Pancreas (tissue), 10 donors: Measurements from ENCODE around the gene ZDHHC11. TPM values are rescaled to one million over a fixed set of nuclear protein-coding genes. Genes with fewer than 3 reads are reported as not detected.

Source experiments
- ATAC-seq, 4 donors: fragments of 200-7000 bp; cut with Tn5 transposase; one replicate each; pipeline versions ENCODE4 v1.8.0 to v1.9.1; 2020; ENCODE audit warnings: mild to moderate bottlenecking in 4 of 4, moderate library complexity in 4 of 4
- DNase-seq, 6 donors: peaks; one replicate each; pipeline ENCODE4 v3.0.0-alpha.2; 2020
- FAIRE-seq: peaks from 2 replicates; lab custom pipeline; 2012; peaks lifted over from hg19 to GRCh38; lab: Jason Lieb, UNC
- H3K27ac ChIP-seq, 4 donors: fragments of 200-600 bp; sonication (generic); 1 replicate in 3 of 4; 2 replicates in 1 of 4; pipeline versions ENCODE4 v1.5.0 to v1.8.0; 2020
- H3K27me3 ChIP-seq, 4 donors: fragments of 200-600 bp; one replicate each; pipeline ENCODE4 v1.8.0; 2021
- H3K36me3 ChIP-seq, 3 donors: fragments of 200-600 bp; sonication (generic) in 1 of 3; one replicate each; pipeline versions ENCODE4 v1.5.0 to v1.8.0; 2020 to 2021
- H3K4me1 ChIP-seq, 3 donors: fragments of 200-600 bp; one replicate each; pipeline ENCODE4 v1.8.0; 2021
- H3K4me3 ChIP-seq, 4 donors: fragments of 200-600 bp; sonication (generic) in 2 of 4; one replicate each; pipeline versions ENCODE4 v1.5.0 to v1.8.0; 2020 to 2021
- H3K9me3 ChIP-seq, 4 donors: fragments of 200-600 bp; one replicate each; pipeline ENCODE4 v1.8.0; 2021
- WGBS, 2 donors: extraction: QIAGEN DNeasy Blood & Tissue Kit; methylation state at CpG; one replicate each; pipeline ENCODE4 v1.1.7; 2013; 5-methylcytosine and 5-hydroxymethylcytosine counted together
- intact Hi-C, 3 donors: fragments of 100-400 bp; cut with DNase I; formaldehyde crosslinking; loops; one replicate each; pipeline versions ENCODE4 v1.11.1 to v1.14.2; 2022
- polyA plus RNA-seq, 2 donors: library from polyadenylated mRNA; stranded (reverse); fragments of 200-250 nt; gene quantifications; one replicate each; pipeline ENCODE4 v1.2.3, GENCODE V29; 2013
- total RNA-seq, 6 donors: library from RNA; stranded (reverse); fragmentation: NEBNext Ultra II Directional in 4 of 6; extraction: Animal tissue kit (Norgen Biotek cat#: 25700) in 4 of 6; gene quantifications; one replicate each; pipeline versions ENCODE4 v1.2.1 to v1.2.4, GENCODE V29; 2021 to 2023
- TF ChIP-seq, protein P1 (sequence below), 4 donors: fragments of 200-600 bp; sonication (generic) in 3 of 4; IDR thresholded peaks; one replicate each; pipeline versions ENCODE4 v1.5.0 to v1.8.0; 2021; ENCODE audit warnings: antibody characterized with exemption in 4 of 4
- donor health status: healthy with polysubstance abuse.
- donor health status: DM: no; HTN: no; CAD: no; lungs with moderate emphysema.
- donor health status: DM: no; HTN: no; CAD: no.
- donor health status: control.
- donor health status: control.
- donor health status: Bipolar disorder and iron deficiency.
- donor health status: DM: yes; HTN: yes; CAD: no.
- donor health status: DM: no; HTN: no; CAD: no.
- donor health status: DM: no; HTN: no; CAD: no.
- donor health status: DM: yes; HTN: yes; CAD: no.

The ZDHHC11 gene
- total and polyA plus RNA-seq, 8 donors: 3.6 to 18.1 (median 7.8) TPM

DNA sequence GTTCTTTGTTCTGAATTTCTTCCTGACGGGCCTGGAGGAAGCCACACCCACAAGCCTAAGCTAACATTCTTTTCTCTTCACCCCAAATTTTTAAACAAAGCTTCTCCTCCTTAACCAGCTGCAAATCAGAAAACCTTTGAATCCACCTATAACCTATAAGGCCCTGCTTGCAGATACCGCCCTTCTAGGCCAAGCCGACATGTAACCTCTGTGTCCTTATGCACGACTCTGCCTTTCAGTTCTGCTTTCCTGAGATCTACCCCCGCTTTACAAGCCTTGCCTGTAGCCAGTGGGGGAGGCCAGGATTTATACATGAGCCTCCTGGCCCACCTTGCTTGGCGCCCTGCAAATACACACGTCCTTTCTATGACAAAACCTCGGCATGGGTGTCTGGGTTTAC, 22.5 kb upstream of the ZDHHC11 start:
- intact Hi-C loops: no loop called here
- TF ChIP-seq, protein P1, sequence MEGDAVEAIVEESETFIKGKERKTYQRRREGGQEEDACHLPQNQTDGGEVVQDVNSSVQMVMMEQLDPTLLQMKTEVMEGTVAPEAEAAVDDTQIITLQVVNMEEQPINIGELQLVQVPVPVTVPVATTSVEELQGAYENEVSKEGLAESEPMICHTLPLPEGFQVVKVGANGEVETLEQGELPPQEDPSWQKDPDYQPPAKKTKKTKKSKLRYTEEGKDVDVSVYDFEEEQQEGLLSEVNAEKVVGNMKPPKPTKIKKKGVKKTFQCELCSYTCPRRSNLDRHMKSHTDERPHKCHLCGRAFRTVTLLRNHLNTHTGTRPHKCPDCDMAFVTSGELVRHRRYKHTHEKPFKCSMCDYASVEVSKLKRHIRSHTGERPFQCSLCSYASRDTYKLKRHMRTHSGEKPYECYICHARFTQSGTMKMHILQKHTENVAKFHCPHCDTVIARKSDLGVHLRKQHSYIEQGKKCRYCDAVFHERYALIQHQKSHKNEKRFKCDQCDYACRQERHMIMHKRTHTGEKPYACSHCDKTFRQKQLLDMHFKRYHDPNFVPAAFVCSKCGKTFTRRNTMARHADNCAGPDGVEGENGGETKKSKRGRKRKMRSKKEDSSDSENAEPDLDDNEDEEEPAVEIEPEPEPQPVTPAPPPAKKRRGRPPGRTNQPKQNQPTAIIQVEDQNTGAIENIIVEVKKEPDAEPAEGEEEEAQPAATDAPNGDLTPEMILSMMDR (IDR thresholded peaks at IDR 0.05): no peak
- H3K4me1 ChIP-seq: no peaks in the 10 kb centered on the region
- H3K27ac ChIP-seq: no peak overlapping the region
- no peaks in the 10 kb centered on the region for H3K27me3 ChIP-seq
- 88 to 94% methylated on average over 8 of the region's 8 CpGs for WGBS, 2 donors
- no peaks in the 10 kb centered on the region for H3K9me3 ChIP-seq
- FAIRE-seq (no peak), ATAC-seq (no peak), DNase-seq (peak in 1 of 6 donors; percentile 21)
- H3K36me3 ChIP-seq: peaks cover 3 to 70% (median 20%) of the 10 kb centered on the region in 3 donors
- H3K4me3 ChIP-seq: no peak overlapping the region

DNA sequence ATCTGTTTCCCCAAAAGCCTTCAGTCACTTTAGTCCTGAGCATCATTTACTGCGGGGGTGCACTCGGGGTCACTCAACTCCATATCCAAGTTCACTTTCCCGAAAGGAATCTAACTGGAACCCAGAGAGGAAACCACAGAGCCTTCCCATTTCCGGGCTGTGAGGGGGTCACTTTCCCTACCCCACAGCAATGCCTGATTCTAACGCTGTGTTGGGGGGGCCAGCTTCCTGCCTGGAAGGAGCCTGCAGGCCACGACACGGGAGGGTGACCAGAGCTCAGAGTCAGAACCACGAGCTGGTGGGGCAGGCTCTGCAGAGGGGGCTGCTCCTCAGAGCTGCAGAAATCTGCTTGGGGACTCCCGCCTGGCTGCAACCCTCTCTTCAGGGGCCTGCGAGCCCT, 21.5 kb upstream of the ZDHHC11 start:
- FAIRE-seq (no peak), DNase-seq (peak in 2 of 6 donors; percentile 21 to 27), ATAC-seq (no peak)
- Histone ChIP-seq H3K27me3 (no peaks in the 10 kb centered on the region), H3K4me1 (no peaks in the 10 kb centered on the region), H3K9me3 (no peaks in the 10 kb centered on the region), H3K27ac (no peak overlapping the region), H3K36me3 (peaks cover 3 to 67% (median 23%) of the 10 kb centered on the region in 3 donors), H3K4me3 (no peak overlapping the region)
- TF ChIP-seq, protein P1 (IDR thresholded peaks at IDR 0.05): no peak
- 87 to 90% methylated on average over 10 of the region's 10 CpGs for WGBS, 2 donors
- intact Hi-C loops: no loop called here

DNA sequence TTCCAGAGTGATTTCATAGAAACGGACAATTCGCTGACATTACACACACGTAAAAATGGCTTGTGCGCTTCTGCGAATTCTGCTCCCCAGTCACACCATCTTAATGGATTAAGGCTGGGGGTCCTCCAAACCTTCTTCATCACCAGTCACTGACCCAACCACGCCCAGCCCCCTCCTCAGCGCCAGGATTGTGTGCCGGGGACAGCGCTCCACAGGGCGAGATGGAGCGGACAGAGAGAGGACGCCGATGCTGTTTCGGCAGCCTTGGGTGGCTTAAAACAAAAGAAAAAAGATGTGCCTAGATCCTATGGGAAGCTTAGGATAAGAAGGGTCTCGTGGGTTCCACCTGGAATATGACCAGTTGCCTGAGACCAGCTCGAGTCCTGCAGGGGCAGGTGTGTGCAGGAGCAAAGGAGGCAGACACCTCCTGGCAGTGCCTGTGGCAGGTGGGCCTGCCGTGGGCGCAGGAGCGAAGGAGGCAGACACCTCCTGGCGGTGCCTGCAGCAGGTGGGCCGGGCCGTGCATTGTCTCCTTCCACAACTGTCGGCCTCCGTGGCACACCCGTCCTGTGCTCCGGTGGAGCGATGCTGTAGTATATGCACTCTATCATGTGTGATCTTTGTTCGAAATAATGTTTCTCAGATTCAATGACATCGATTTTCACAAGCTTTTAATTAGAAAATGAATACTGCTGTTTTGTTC, 21.0 kb upstream of the ZDHHC11 start:
- Histone ChIP-seq H3K27ac (no peak overlapping the region), H3K4me1 (no peaks in the 10 kb centered on the region), H3K4me3 (no peak overlapping the region), H3K27me3 (no peaks in the 10 kb centered on the region), H3K9me3 (no peaks in the 10 kb centered on the region), H3K36me3 (peaks cover 3 to 62% (median 23%) of the 10 kb centered on the region in 3 donors)
- DNase-seq: peak in 2 of 6 donors; percentile 26 to 34
- 92 to 96% methylated on average over 27 to 29 of the region's 29 CpGs for WGBS, 2 donors
- FAIRE-seq: no peak
- no peak for ATAC-seq
- intact Hi-C loops: no loop called here
- TF ChIP-seq, protein P1 (IDR thresholded peaks at IDR 0.05): no peak

DNA sequence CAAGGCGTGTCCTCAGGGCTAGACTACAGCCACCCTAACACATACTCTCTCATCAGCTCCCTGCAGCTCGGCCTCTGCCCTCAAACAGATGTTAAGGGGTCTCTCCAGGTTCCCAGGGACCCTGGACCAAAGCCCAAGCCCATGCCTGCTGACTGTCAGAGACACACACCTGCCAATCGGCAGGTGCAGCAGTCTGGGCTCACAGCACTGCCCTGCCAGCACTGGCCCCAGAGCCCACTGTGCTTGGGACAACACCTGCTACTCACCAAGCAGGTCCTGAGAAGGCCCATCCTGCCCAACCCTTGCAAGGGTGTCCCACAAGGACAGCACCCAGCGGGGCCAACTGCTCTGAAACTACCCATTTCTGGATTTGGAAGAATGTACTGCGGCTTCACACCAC, 20.2 kb upstream of the ZDHHC11 start:
- ATAC-seq (no peak), FAIRE-seq (no peak), DNase-seq (peak in 2 of 6 donors; percentile 35 to 48)
- H3K4me1 ChIP-seq: no peaks in the 10 kb centered on the region
- H3K9me3 ChIP-seq: no peaks in the 10 kb centered on the region
- no peak overlapping the region for H3K4me3 ChIP-seq
- TF ChIP-seq, protein P1 (IDR thresholded peaks at IDR 0.05): no peak
- WGBS, 2 donors: 94 to 95% methylated on average over 5 of the region's 5 CpGs
- H3K27me3 ChIP-seq: no peaks in the 10 kb centered on the region
- H3K27ac ChIP-seq: no peak overlapping the region
- intact Hi-C loops: no loop called here
- peaks cover 3 to 57% (median 23%) of the 10 kb centered on the region in 3 donors for H3K36me3 ChIP-seq
